SK-N-DZ (cell line): ENCODE data around the gene GAREM1.

Experiments
- DNase-seq: peaks from one replicate; pipeline ENCODE4 v3.0.0-alpha.2; 2015; ENCODE audit warnings: low spot score

GAREM1 gene

DNA sequence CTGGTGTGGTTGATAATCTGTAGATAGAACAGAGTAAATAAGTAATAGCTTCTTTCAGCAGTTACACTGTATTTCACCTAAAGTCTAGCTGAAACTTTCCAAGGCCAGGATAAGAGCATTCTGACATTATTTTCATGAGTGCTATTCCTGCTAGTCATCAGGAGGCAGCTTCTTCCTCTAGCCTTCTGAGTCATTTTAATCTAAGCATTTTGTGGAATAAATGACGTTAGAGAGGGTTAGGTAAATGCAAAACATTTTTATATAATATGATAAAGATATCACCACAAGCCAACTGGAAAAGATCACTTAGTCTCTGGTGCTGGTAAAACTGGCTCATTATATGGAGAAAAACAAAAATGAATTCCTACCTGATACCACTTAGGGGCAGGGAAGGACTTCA lies 142.3 kb downstream of the GAREM1 start:
- no peak for DNase-seq

DNA sequence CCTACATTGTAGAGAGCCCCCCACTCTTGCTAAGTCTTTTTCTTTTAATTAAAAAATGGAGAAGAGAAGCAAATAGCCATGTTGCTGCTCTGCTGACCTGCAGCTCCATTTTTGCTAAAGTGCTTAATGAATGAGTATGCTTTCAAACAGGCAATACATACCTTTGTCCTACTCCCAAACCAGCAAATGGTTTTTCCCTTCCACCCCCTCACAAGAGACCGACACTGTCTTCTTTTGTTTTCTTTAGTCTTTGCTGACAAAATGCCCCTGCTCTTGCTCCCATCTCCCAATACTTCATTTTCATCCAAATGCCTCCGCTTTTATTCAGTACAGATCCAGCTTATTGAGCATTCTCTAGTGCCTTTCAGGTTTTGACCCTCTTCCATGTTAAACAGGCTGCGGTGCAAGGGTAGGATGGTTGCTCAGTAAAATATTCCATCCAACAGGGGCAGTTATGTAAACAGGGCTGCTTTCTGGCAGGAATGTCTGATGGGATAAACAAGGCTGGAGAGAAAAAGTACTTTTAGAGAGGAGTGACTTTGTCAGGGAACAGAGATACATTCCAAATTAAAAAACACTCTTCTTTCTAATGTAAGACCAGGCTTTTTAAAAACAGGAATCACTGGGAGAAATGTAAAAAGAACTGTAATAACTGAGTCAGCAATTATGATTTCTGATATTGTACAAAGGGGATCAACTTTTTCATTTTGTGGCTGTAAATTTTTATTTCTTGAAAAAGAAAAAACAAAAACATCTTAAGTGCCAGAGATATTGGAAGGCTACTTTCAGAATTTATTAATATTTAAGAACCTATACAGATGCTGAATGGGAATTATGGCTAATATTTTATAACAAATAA lies 144.0 kb downstream of the GAREM1 start:
- no peak for DNase-seq

DNA sequence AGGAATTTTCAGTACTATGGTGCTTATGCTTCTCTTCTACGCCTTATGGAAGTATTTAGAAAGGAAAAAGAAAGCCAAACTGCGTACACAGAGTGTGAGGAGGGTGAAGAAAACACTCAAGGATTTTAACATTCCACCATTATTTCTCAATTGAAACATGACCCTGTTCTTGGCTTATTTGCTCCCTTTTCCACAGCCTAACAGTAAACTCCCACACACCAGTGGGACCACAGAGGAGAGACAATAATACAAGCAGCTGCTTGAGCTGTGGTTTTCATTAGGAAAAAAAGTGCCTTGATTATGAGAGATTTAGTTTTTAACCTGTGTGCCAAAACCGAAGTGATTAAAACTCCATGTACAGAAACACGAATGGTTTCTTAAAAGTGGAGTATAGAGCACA lies 146.5 kb downstream of the GAREM1 start:
- DNase-seq, result no peak

DNA sequence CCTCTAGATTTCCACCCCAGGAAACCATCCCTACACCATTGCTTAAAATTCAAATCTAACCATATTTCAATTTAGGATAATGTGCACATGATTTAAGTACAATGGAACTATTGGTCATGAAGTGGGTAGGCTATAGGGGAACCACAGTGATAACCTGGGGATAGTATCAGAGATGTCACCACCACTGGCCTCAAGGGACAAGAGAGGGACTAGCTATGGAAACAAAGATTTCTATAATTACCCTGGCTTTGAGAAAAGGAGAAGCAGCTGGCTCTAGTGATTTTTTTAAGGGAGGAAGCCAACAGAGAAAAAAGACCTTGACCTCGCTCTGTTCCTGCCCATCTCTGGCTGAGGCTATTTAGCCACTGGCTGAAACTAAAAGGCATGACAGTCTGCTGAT lies 148.9 kb downstream of the GAREM1 start:
- no peak for DNase-seq

DNA sequence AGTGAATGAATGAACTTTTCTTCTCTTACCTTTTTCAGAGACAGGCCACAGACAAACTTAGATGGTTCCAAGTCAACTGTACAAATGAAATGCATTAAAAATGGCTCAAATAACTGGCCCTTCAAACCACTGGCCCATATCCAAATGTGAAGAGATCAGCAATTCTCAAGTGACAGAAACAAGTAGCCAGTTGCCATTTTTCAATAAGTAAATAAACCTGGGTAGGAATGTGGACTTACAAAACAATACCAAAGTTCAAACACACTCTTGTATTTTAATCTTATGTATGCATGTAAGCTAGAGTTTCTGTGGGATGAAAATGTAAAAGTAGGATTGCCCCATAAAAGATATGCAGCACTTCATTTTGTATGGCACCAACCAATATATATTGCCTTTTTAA lies 151.6 kb downstream of the GAREM1 start:
- no peak for DNase-seq

GRCh38 chr18:32318581-32318980 lies 152.1 kb downstream of the GAREM1 start:
- DNase-seq, result no peak

- DNase-seq, result no peak
These were observed 153.0 kb downstream of the GAREM1 start for GRCh38 chr18:32317651-32318050.

DNA sequence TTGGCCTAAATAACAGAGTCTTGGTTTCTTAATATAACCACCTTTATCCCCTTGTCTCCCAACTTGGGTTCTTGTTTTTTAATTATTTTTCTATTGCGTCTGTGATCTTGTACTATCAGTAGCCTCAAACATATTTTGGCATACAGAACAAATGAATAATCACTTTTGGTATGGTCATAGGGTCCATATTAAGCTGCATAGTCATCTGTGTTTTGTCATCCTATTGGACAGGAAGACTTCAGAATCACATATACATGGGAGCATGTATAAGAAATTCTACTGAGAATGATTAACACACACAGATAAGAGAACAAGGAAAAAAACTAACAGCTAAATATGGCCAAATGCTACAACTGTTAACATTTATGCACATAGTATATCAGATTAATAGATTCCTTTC lies 154.8 kb downstream of the GAREM1 start:
- DNase-seq, result no peak

DNA sequence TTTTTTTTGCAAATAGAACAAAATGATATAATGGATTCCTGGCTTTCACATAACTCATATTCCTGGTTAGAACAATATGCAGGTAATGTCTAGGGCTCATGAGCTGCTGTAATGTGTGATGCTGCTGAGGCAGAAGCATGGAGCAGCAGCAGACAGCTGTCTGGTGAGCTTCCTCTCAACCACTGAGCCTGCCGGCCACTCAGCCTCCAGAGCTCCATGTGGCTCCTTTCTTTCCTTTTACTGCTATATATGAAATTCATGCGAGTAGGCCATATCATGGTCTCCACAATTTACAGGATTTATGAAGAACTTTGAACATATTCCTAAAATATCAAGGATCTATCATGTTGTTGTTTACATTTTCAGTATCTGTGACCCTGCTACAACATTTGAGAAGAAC lies 159.9 kb downstream of the GAREM1 start:
- DNase-seq, result no peak

DNA sequence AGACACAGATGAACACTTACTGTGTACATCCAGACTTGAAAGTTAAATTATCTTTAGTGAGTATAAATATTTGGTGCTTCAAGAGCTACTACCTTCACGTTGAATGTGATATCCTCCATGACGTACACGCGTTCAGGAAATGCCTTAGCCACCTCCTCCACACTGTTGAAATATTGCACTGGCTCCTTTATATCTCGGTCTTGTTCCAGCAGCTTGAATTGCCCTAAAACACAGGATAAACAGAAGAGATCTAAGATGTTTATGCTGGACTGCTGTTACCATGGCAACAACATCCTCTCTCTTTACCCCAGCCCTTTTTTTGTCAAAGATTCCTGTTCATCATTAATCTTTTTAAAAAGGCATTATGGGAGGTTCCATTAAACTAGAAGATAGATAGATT lies 160.6 kb downstream of the GAREM1 start:
- DNase-seq, result no peak

DNA sequence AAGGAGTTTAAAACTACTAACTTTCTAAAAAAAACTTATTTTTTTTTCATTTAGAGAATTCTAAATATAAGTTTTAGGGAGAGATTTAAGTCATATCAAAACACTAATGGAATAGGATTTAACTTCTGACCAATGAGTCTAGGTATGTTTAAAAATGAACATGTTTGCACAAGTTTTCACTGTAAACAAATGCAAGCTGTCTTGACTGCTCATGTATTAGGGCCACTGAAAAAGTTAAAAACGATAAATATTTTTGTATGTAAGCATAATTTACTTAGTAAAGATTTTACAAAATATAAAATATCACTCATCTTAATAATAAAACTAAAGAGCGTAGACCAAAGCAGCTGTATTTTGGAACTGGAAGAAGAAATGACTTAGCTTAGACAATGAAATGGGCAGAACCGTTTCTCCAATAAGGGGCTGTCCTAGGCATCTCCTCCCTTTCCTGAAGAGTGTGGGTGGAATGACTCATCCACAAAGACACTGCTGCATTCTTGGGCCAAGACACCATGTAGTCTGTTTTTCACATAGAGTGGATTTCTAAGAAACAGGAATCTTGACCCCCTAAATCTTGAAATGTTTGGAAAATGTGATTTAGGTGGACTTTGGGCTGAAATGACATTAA lies 162.1 kb downstream of the GAREM1 start:
- DNase-seq, result no peak

- no peak for DNase-seq
These were observed 167.3 kb downstream of the GAREM1 start for GRCh38 chr18:32303400-32303799.

GRCh38 chr18:32302806-32303205 lies 167.9 kb downstream of the GAREM1 start:
- no peak for DNase-seq

DNA sequence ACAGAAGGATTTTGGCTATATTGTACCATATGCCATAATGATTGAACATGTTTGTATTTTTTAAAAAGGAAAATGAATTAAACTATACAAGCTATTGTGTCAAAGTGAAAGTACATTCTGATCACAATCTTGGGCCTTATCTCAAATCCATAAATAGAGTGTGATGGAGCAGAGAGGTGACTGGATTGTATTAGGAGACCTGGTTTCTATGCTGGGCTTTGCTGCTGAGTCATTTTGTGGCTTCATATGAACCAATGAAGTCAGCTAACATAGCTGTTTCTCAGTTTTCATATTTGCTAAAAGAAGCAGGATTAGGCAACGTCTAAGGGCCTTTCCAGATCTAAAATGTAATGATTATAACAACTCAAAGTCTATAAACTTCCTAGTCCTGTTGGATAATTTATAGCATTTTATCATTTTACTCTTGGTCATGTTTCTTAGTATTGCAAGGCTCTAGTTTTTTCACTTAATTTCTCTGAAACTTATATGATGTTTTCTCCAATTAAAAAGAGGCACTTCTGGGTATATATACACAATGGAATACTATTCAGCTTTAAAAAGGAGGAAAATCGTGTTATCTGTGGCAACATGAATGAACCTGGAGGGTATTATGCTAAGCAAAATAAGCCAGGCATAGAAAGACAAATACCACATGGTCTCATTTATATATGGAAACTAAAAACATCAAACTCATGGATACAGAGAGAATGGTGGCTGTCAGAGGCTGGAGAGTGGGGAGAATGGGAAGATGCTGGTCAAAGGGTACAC lies 168.5 kb downstream of the GAREM1 start:
- no peak for DNase-seq

GRCh38 chr18:32301361-32301760 lies 169.3 kb downstream of the GAREM1 start:
- DNase-seq, result no peak

GRCh38 chr18:32300914-32301313 lies 169.8 kb downstream of the GAREM1 start:
- DNase-seq, result no peak

DNA sequence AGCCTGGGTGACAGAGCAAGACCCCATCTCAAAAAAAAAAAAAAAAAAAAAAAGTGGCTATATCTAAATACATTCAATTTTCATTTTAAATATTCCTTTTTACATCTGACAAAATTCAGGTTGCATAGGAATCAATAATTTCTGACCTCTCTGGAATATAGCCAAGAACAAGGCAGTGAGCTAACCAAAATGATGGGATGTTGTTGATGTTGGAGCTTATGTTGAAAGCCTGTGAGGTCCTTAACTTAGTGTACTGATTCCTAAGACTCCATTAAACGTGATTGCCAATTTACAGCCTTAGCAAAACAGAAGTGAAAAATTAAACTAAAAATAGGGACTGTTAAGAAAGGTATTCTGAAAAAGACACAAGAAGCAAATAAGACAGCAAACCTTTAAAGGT lies 171.2 kb downstream of the GAREM1 start:
- no peak for DNase-seq

DNA sequence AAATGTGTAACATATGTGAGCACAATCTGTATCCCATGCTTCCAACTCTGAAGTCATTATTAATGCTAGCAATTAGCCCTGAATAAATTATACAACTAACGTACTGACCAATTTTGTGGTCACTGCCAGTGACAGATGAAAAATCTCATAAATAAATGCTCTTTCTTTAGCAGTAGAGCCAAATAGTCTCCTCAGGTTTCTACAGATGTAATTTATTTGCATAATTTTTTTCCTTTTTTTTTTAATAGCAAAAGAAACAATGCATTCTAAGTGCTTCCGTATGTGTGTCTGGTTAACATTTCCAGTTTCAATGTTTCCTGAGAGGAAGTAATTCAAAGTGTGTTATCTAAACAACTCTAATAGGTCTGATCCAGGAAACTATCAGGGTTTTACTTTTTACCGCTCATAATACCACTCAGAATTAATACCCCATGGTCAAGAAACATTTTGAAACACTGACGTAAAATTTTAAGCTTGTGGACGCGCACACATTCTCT lies 172.5 kb downstream of the GAREM1 start:
- no peak for DNase-seq

DNA sequence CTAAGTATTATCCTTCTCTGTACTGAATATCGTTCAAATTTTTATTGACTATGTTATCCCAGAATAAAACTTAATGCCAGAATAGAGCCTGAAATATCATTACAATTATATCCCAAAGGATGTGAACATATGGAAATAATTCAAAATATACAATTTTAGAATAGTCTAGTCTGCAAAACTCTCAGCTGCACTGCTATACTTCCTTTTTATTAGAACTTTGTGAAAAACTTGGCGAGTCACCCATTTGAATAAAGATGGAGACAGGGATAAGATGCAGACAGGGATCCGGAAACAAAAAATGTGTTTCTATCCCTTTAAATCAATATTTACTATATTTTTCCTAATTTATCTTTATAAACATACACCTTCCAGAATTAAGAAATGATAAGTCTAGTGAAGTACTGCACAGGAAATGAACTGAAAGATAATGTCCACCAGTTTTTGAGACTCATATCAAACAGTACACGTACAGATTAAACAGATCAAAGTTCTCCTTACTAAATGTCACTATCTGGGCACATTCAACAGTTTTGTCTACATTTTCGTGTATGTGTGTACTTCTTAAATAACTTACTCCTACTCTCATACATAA lies 173.0 kb downstream of the GAREM1 start:
- DNase-seq, result no peak

DNA sequence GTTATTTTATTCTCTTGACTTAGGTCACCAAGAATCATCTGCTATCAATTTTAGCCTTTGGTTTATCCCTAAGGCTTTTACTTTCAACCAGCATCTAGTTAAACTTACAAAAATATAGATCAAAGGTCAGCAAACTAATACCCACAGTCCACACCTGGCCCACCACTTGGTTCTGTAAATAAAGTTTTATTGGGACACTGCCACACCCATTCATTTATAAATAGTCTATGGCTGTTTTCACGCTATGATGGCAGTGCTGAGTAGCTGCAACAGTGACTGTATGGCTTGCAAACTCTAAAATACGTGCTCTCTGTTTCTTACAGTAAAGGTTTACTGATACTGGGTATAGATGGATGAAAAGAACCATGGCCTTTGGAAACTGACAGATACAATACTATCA lies 173.8 kb downstream of the GAREM1 start:
- DNase-seq, result no peak

DNA sequence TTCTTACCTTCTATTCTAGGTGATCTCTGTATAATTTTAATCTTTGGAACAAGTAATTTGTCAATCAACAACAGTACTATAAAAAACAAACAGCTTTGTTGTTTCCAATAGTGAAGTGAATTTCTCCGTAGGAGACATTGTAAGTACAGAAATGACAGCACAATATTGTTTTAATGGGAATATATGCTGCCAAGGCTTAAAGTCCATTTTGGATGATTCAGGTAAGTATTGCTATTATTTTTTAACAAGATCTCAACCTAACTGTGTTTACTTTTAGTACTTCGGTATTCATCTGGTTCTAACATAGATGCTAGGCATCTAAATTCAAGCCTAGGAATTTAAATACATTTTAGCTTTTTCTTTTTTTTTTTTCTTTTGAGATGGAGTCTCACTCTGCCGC lies 175.1 kb downstream of the GAREM1 start:
- DNase-seq, result no peak

GRCh38 chr18:32293107-32293506 lies 177.6 kb downstream of the GAREM1 start:
- DNase-seq, result no peak
